Vagina (tissue), 2 donors: Measurements from ENCODE around the gene ZNF23.

Source experiments
- POLR2A ChIP-seq, 2 donors: fragments of 450-650 bp; IDR thresholded peaks; one replicate each; pipeline ENCODE4 v1.6.1; 2017; ENCODE audit warnings: antibody characterized with exemption in 2 of 2, mild to moderate bottlenecking in 2 of 2, moderate library complexity in 2 of 2
- POLR2AphosphoS5 ChIP-seq, 2 donors: sonication (generic); formaldehyde crosslinking; IDR thresholded peaks; one replicate each; pipeline ENCODE4 v1.9.0; 2017; ENCODE audit warnings: antibody characterized with exemption in 2 of 2, mild to moderate bottlenecking in 2 of 2, low read depth in 1 of 2; ENCODE audit not compliant: insufficient read depth in 1 of 2
- TF ChIP-seq, protein P1 (sequence below), 3 experiments: fragments of 450-650 bp in 2 of 3; fragments of 200-600 bp in 1 of 3; sonication (generic) in 1 of 3; IDR thresholded peaks; one replicate each; pipeline ENCODE4 v1.5.1; 2017 to 2019; ENCODE audit warnings: antibody characterized with exemption in 3 of 3, mild to moderate bottlenecking in 2 of 3, moderate library complexity in 2 of 3

DNA sequence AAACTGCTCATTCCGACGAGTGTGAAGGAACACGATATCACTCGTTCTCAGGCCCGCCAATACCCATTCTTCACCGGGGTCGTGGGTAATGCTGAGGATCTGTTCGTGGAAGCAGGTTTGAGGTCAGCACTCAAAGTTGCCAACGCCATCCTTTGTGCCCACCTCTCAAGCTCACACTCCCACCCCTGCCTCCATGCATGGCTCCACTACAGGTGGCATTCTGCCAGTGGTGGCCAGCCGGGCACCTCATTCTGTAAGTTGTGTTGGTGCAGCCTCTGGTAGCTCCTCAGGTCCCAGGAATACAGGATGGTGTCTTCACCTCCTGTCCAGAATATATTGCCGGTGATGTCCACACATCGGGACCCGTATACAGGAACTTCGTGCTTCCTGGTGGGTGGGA is 30.9 kb downstream of the ZNF23 start:
- TF ChIP-seq, protein P1, sequence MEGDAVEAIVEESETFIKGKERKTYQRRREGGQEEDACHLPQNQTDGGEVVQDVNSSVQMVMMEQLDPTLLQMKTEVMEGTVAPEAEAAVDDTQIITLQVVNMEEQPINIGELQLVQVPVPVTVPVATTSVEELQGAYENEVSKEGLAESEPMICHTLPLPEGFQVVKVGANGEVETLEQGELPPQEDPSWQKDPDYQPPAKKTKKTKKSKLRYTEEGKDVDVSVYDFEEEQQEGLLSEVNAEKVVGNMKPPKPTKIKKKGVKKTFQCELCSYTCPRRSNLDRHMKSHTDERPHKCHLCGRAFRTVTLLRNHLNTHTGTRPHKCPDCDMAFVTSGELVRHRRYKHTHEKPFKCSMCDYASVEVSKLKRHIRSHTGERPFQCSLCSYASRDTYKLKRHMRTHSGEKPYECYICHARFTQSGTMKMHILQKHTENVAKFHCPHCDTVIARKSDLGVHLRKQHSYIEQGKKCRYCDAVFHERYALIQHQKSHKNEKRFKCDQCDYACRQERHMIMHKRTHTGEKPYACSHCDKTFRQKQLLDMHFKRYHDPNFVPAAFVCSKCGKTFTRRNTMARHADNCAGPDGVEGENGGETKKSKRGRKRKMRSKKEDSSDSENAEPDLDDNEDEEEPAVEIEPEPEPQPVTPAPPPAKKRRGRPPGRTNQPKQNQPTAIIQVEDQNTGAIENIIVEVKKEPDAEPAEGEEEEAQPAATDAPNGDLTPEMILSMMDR (IDR thresholded peaks at IDR 0.05): no peak
- TF ChIP-seq POLR2A (IDR thresholded peaks at IDR 0.05) (no peak), POLR2AphosphoS5 (IDR thresholded peaks at IDR 0.05; ENCODE audit: insufficient read depth in 1 of 2, low read depth in 1 of 2) (no peak)
